ENCODE data around the gene GLP1R. TPM values are rescaled to one million over a fixed set of nuclear protein-coding genes. Genes with fewer than 3 reads are reported as not detected.
"Not testable (repeated sequence)": the region's sequence is repeated elsewhere in the genome, so short reads cannot be mapped to it uniquely, and the experiment has no call there.

Gene GLP1R
- total and polyA plus RNA-seq, 2 donors (not counting 1 experiment from before 2014, with no cell fraction given), result not detected

DNA sequence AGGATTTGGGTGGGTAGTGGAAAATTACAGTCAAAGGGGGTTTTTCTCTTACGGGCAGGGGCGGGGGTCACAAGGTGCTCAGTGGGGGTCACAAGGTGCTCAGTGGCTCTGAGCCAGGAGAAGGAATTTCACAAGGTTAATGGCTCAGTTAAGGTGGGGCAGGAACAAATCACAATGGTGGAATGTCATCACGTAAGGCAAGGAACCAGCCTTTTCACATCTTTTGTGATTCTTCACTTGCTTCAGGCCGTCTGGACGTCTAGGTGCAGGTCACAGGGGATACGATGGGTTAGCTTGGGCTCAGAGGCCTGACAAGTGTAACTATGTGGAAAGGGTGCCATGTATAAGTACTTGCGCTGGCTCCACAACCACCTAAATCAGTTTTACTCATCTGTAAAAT is 87.6 kb downstream of the GLP1R start:
- H3K27me3 ChIP-seq (replicated peaks in 1 of 4; ENCODE audit: control extremely low read depth in 1 of 4, control insufficient read depth in 3 of 4, insufficient read depth in 4 of 4, low read length in 3 of 4); H3K4me3 ChIP-seq (ENCODE audit: control extremely low read depth in 1 of 5, extremely low read depth in 1 of 5, insufficient read depth in 1 of 5, low read depth in 2 of 5, low read length in 4 of 5); H3K9me3 Mint-ChIP-seq (ENCODE audit: insufficient read depth); H3K4me2 ChIP-seq (replicated peaks; ENCODE audit: low read depth, low read length, poor library complexity, severe bottlenecking); POLR2A ChIA-PET; H2AFZ ChIP-seq (ENCODE audit: insufficient read depth, low read depth, low read length, poor library complexity, severe bottlenecking); H3K4me3 Mint-ChIP-seq; H3K79me2 ChIP-seq (ENCODE audit: control insufficient read depth, insufficient read depth, low read length); intact Hi-C loops (cut with micrococcal nuclease); H3K4me1 ChIP-seq (ENCODE audit: control insufficient read depth in 2 of 2, insufficient read depth in 2 of 2, low read length in 2 of 2); ATAC-seq (ENCODE audit: low read depth); H3K4me1 Mint-ChIP-seq; H4K20me1 ChIP-seq (ENCODE audit: control insufficient read depth, insufficient read depth, low read length, poor library complexity, severe bottlenecking); H3K36me3 ChIP-seq (replicated peaks in 1 of 2; ENCODE audit: control extremely low read depth in 1 of 2, control insufficient read depth in 1 of 2, extremely low read depth in 1 of 2, insufficient read depth in 2 of 2, low read length in 1 of 2); H3K9ac ChIP-seq (ENCODE audit: low read length); H3K27ac Mint-ChIP-seq; H3K27ac ChIP-seq (ENCODE audit: low read length in 2 of 2); DNase-seq: not testable (repeated sequence)
- H3K27me3 Mint-ChIP-seq, result peaks cover 37% of the 10 kb centered on the region
- 91% methylated on average over 2 of the region's 7 CpGs for WGBS (ENCODE audit: insufficient coverage)
- peaks cover 0 to 13% (median 4%) of the 10 kb centered on the region in 3 donors for H3K9me3 ChIP-seq (ENCODE audit: control extremely low read depth in 1 of 3, control insufficient read depth in 2 of 3, insufficient read depth in 1 of 3, low read length in 2 of 3)
- CTCF ChIA-PET, result interaction anchor here (0.9 kb wide), 1 partner anchor 16 kb away, joined by 5 read pairs; no protein-coding TSS in a partner anchor

- H2AFZ ChIP-seq (ENCODE audit: insufficient read depth, low read depth, low read length, poor library complexity, severe bottlenecking), result no peak overlapping the region
- peaks cover 0 to 5% (median 2%) of the 10 kb centered on the region in 4 experiments for H3K27me3 ChIP-seq (replicated peaks in 1 of 4; ENCODE audit: control extremely low read depth in 1 of 4, control insufficient read depth in 3 of 4, insufficient read depth in 4 of 4, low read length in 3 of 4)
- intact Hi-C loops (cut with micrococcal nuclease), result no loop called here
- H3K79me2 ChIP-seq (ENCODE audit: control insufficient read depth, insufficient read depth, low read length), result no peaks in the 10 kb centered on the region
- no peak overlapping the region for H3K9ac ChIP-seq (ENCODE audit: low read length)
- DNase-seq, result peak; percentile 15
- H3K9me3 ChIP-seq (ENCODE audit: control extremely low read depth in 1 of 3, control insufficient read depth in 2 of 3, insufficient read depth in 1 of 3, low read length in 2 of 3), result peaks cover 0 to 13% (median 4%) of the 10 kb centered on the region in 3 donors
- POLR2A ChIA-PET, result no interaction called here
- TF ChIP-seq CTCF (IDR thresholded peaks at IDR 0.05) (no peak), EZH2 (IDR thresholded peaks at IDR 0.05; ENCODE audit: borderline replicate concordance, insufficient read depth, low read depth, low read length, poor library complexity, severe bottlenecking) (no peak)
- H4K20me1 ChIP-seq (ENCODE audit: control insufficient read depth, insufficient read depth, low read length, poor library complexity, severe bottlenecking), result no peaks in the 10 kb centered on the region
- H3K4me3 ChIP-seq (ENCODE audit: control extremely low read depth in 1 of 5, extremely low read depth in 1 of 5, insufficient read depth in 1 of 5, low read depth in 2 of 5, low read length in 4 of 5), result no peak overlapping the region
- no peak overlapping the region for H3K4me2 ChIP-seq (replicated peaks; ENCODE audit: low read depth, low read length, poor library complexity, severe bottlenecking)
- no peaks in the 10 kb centered on the region for H3K4me1 ChIP-seq (ENCODE audit: control insufficient read depth in 2 of 2, insufficient read depth in 2 of 2, low read length in 2 of 2)
- no peaks in the 10 kb centered on the region for H3K4me1 Mint-ChIP-seq
- CTCF ChIA-PET, result interaction anchor here (0.7 to 0.9 kb wide), 2 partner anchors 15 to 166 kb away, joined by 3 to 5 read pairs; no protein-coding TSS in a partner anchor
- no peaks in the 10 kb centered on the region for H3K36me3 ChIP-seq (replicated peaks in 1 of 2; ENCODE audit: control extremely low read depth in 1 of 2, control insufficient read depth in 1 of 2, extremely low read depth in 1 of 2, insufficient read depth in 2 of 2, low read length in 1 of 2)
- peaks cover 5% of the 10 kb centered on the region for H3K9me3 Mint-ChIP-seq (ENCODE audit: insufficient read depth)
- H3K27me3 Mint-ChIP-seq, result peaks cover 32% of the 10 kb centered on the region
- H3K27ac ChIP-seq (ENCODE audit: low read length in 2 of 2), result no peak overlapping the region
- ATAC-seq (ENCODE audit: low read depth), result no peak
- H3K4me3 Mint-ChIP-seq, result no peak overlapping the region
- no peak overlapping the region for H3K27ac Mint-ChIP-seq
- WGBS (ENCODE audit: insufficient coverage), result 20% methylated on average over 1 of the region's 2 CpGs
These were observed 88.7 kb downstream of the GLP1R start for GRCh38 chr6:39137245-39137644.

Other genes with a start within 250 kb of the GLP1R start
- 17.8 and 21.9 TPM in 2 replicates for gene SAYSD1, start 66.4 kb downstream of the GLP1R start, total RNA-seq
- gene SAYSD1, start 66.4 kb downstream of the GLP1R start, polyA plus RNA-seq, result 4.6 and 5.3 TPM in 2 replicates
- 0.07 TPM in 1 of 2 replicates, not detected in the other for gene KCNK5, start 180.7 kb downstream of the GLP1R start, total RNA-seq
- not detected in 2 replicates for gene KCNK5, start 180.7 kb downstream of the GLP1R start, polyA plus RNA-seq

Measured in B cell (primary cell).